ENCODE data around the gene LGR4.
"Not testable (repeated sequence)": the region's sequence is repeated elsewhere in the genome, so short reads cannot be mapped to it uniquely, and the experiment has no call there.

LGR4 gene

DNA sequence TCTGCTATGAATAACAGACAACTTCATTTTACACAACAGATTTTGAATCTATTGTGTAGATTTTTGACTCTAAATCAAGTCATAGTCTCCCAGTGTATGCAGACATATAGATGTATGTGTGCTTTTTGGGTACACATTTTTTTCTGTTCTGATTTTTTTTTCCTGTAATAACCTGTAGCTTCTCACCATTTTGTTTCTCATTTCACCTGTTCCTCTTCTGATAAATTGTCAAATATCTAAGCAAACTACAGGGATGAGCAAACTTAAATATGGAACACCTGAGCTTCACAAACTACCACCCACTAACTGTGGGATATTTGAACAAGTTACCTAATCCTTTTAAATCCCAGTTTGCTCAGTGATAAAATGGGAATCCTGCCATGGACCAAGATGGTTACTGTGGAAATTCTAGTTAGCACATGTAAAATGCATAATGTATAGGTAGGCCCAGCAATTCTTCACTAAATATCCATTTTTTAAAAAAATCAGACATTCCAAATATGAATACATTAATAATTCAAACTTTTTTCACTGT is 15.7 kb downstream of the LGR4 start:
- DNase-seq, result no peak

DNA sequence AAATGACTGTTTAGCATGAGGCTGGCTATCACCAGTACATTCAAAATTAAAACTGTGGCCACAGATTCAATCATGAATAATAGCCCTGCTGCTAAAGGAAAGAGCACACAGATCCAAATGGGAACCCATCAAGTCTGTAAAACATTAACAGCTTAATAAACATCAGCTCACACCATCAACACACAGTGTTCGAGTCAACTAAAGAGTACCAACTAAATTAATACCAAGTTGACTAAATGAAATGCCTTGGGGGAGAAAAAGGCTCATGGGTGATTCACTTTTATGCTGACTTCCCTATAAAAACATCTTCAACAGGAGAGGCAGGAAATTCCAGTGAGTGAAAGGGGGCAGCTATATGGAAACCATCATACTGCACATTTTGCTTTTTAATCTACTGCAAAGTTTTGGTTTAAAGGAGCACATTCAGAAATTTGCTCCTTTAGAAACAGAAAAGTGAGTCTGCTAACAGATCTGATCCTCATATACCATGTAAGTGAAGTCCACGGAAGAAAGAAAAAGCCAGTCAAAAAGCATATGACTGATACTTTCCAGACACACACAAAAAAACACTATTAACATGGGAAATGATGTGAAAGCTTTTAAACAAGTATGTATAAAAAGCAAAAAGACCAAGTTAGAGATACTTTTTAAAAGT is 16.3 kb downstream of the LGR4 start:
- no peak for DNase-seq

- DNase-seq, result no peak
Observed at GRCh38 chr11:27455667-27456066, 16.9 kb downstream of the LGR4 start.

DNA sequence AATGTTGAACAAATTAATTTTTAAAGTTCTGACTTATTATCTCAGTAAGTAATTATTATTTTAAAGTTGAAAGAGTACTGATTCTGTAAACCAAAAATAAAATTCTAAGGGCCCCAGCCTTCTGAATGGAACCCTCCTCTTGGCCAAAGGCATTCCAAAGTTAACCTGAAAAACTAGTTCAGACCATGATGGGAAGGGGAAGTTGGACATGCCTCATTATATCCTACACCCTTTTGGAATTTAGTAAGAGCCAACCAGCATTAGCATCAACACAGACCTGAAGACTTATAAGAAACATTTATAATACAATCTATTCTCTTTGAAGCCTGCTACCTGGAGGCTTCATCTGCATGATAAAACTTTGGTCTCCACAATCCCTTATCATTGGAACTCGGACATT is 18.9 kb downstream of the LGR4 start:
- no peak for DNase-seq

GRCh38 chr11:27452147-27452546 is 20.4 kb downstream of the LGR4 start:
- DNase-seq, result no peak

GRCh38 chr11:27451244-27451965 is 21.2 kb downstream of the LGR4 start:
- no peak for DNase-seq

DNA sequence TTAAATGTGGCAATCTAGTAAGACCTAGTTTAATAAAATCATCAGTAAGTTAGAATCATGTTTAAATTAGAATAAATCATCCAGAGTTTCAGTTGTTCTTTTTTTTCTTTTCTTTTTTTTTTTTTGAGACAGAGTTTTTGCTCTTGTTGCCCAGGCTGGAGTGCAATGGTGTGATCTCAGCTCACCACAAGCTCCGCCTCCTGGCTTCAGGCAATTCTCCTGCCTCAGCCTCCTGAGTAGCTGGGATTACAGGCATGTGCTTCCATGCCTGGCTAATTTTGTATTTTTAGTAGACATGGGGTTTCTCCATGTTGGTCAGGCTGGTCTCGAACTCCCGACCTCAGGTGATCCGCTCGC is 24.4 kb downstream of the LGR4 start:
- not testable (repeated sequence) for DNase-seq

DNA sequence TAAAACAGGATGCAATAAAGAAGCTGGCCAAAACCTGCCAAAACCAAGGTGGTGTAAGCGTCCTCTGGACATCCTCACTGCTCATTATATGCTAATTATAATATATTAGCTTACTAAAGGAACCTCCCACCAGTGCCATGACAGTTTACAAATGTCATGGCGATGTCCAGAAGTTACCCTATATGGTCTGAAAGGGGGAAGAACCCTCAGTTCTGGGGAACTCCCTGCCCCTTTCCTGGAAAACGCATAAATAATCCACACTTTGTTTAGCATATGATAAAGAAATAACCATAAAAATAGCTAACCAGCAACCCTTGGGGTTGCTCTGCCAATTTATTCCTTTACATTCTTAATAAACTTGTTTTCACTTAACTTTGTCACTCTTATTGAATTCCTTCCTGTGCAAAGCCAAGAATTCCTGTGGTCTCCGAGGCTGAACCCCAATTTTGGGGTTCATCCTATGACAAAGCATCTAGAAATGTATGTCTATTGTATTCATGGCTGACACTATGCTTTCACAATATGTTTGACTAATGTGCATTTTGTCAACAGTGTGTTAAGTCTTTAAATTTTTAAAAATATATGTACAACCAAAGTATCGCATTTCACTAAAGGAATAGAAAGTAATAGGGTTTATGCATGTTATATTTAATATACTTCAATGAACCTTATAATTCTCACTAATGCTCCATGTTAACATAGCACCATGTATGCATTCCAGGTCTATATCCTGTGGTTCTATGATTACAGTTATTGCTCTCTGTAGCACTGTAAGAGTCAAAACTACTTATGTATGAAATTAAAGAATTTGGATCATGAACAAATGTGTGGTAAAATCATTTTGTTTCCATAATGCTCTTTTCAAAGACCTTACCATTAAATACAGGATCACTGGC is 25.1 kb downstream of the LGR4 start:
- no peak for DNase-seq

DNA sequence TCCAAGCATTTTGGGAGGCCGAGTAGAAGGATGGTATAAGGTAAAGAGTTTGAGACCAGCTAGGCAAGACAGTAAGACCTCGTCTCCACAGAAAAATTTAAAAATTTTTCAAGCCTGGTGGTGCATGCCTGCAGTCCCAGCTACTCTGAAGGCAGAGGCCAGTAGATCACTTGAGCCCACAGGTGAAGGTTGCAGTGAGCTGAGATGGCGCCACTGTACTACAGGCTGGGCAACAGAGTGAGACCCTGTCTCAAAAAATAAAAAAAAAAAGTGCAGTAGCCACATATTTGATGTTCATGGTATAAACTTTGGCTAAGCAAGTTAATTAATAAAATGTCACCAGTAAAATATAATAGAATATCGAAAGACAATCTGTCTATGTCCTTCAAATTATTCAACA is 27.0 kb downstream of the LGR4 start:
- no peak for DNase-seq

DNA sequence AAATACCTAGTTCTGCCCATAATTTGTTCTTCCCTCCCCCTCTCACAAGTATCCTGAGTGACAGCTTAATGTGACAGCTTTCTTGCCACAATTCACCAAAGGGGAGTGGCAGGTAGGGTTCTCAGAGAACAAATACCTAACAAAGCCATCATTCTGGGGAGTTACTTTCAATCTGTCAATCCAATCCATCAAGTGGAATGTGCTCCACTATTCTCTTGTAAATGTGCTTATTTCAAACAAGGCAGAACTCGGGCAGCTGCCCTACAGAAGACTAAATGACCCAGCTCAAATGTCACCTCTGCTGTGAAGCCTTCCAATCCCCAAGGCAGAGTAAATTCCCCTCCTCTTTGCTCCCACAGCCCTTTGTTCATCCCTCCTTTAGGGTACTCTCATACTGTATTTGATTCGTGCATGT is 27.8 kb downstream of the LGR4 start:
- DNase-seq, result peak; percentile 20

- DNase-seq, result peak; percentile 80
Observed at GRCh38 chr11:27443746-27444507, 28.7 kb downstream of the LGR4 start.

- DNase-seq, result no peak
Observed at GRCh38 chr11:27443227-27443626, 29.4 kb downstream of the LGR4 start.

DNA sequence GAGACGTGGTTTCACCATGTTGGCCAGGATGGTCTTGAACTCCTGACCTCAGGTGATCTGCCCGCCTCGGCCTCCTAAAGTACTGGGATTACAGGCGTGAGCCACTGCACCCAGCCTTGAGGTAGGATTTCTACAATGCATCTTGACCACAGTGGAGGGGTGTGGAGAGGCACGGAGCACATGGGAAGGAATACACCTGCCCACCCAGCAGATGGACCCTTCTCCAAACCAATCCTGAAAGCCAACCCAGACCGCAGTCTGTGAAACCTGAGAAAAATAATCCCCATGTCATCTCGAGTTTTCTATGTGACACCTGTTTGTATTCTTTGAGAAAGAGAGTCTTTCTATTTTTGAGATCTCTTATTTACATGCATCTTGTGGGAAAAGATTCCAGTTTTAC is 32.5 kb downstream of the LGR4 start:
- no peak for DNase-seq

- no peak for DNase-seq
Observed at GRCh38 chr11:27438595-27438981, 34.0 kb downstream of the LGR4 start.

DNA sequence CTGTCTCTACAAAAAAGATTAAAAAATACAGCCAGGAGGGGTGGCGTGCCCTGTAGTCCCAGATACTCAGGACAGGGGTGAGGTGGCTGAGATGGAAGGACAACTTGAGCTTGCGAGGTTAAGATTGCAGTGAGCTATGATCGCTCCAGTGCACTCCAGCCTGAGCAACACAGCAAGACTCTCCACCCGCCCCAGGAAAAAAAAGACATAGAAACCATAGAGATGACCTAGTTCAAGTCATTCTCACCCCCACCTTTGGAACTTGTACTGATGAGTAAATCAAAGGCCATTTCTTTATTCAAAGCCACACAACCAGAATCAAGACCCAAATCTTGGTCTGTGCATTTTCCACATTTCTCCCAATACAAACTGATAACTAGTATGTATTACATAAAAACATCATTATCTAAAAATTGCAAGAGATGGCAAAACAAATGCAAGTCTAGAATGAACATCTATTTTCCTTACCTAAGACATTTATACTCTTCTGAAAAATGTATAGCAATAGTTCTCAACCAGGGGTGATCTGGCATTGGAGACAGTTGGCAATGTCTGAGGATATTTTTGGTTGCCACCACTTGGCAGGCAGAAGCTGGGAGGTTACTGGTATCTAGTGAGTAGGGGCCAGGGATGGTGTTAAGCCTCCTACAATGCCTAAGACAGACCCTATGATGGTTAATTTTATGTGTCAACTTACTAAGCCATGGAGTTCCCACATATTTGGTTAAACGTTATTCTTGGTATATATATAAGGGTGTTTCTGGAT is 34.6 kb downstream of the LGR4 start:
- DNase-seq, result no peak

GRCh38 chr11:27436916-27437315 is 35.7 kb downstream of the LGR4 start:
- no peak for DNase-seq

DNA sequence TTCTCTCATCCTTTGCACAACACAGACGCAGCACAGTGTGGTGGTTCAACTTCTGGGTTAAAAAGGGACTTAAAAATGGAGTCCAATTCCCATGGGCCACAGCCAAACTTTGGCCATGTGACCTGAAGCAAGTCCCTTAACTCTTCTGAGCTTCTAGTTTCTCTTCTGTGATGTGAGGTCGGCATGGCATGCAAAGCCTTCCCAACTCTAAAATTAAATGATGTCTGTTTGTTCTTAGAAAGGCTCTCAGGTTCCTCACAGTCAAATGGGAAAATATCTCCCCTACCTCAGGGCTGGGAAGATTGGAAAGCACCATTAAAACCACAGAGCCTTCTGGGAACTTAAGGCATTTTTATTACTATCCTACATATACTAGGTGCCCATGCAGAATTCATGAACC is 38.8 kb downstream of the LGR4 start:
- no peak for DNase-seq

- no peak for DNase-seq
Observed at GRCh38 chr11:27431808-27432207, 40.8 kb downstream of the LGR4 start.

DNA sequence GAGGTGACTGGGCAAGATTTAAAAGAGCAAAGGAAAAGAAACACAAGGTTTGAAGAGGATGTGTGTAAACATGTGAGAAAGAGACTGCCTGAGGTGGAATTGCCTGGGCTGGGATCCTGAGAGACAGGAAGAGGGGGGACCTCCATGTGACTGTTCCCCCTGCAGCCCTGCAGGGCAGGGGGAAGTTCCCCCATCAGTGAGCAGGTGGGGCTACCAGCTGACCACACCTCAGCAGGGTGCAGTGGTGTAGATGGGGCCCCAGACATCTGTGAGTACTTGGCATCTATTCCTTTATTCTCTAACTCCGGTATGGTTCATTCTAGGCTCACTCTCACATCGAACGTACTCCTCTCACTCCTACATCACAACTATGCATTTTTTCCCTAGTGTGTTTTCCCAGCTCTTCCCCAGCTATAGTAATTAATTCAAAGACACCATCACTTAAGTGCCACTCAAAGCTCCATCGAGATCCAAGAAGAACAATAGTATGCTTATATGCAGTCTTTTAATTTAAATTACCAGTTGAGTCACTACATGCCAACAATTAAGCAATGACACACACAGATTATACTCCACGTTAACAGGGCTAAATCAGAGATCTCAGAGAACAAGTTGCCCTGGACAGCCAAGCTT is 42.7 kb downstream of the LGR4 start:
- peak; percentile 46 for DNase-seq

DNA sequence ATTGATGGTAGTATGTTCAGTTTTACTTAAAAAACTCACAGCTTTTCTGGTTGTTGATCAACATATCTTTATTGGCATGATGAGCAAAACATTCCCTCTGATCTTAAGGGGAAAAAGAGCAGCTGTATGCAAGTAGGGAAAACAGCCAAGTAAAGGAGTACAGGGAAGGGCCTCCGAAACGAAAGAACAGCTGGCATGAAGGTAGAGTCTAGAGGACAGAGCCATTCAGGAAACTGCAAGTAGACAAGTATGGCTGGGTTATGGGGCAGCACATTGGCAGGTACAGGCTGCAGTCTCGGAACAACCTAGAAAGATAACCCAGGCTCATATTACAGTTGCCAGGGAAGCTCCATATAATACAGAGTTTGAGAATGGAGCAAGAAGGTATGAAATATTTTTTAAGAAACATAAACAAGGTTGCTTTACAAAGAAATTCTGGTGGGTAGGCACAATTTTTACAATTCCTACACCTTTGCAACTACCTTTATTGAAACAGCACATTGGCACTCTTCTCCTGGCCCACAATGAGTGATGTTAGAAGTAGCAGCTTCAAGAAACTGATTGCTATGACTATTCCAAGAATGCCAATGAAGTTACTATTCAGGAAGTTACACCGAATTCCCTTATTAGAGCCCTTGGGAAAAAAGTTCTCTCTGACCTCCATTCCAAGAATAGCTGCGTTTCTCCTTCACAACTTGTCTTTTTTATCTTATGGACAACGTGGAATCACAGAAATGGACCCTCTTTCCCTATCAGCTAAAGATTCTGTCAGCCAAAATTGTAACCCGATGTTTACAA is 45.2 kb downstream of the LGR4 start:
- DNase-seq, result no peak

GRCh38 chr11:27425814-27426213 is 46.8 kb downstream of the LGR4 start:
- DNase-seq, result no peak

Measured in NCI-H1105 (cell line).